ENCODE results near the gene TROAP. TPM values are rescaled to one million over a fixed set of nuclear protein-coding genes. Genes with fewer than 3 reads are reported as not detected.
"Not testable (repeated sequence)": the region's sequence is repeated elsewhere in the genome, so short reads cannot be mapped to it uniquely, and the experiment has no call there.

Gene TROAP
- total RNA-seq, 1 donor from 2014 or later: 46.0 TPM

DNA sequence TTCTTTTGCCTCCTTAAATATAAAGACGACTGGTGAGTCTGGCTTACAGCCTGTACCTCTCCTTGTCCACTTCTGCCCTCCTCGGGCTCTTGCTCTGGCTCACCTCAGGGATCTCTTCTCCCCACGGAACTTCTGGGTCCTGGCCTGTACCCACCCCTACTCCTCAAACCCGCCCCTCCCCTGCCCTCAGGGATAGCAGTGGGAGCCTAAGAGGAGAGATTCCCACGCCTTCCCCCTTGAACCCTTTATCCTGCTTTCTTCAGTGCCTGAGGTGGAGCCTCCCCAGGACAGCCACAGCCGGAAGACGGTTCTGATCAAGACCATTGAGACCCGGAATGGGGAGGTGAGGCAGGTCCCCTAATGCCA, 25.4 kb upstream of the TROAP start:
- no peaks in the 10 kb centered on the region for H3K36me3 Mint-ChIP-seq (ENCODE audit: low read depth)
- intact Hi-C loops (cut with micrococcal nuclease): no loop called here
- peak overlapping the region; percentile 19 for H3K4me3 Mint-ChIP-seq
- H3K4me1 Mint-ChIP-seq (ENCODE audit: low read depth): peaks cover 11% of the 10 kb centered on the region
- no peak overlapping the region for H3K27ac Mint-ChIP-seq
- H3K9me3 Mint-ChIP-seq: no peaks in the 10 kb centered on the region
- H3K27me3 Mint-ChIP-seq (ENCODE audit: insufficient read depth): peaks cover 45% of the 10 kb centered on the region
- DNase-seq (ENCODE audit: low spot score): no peak

DNA sequence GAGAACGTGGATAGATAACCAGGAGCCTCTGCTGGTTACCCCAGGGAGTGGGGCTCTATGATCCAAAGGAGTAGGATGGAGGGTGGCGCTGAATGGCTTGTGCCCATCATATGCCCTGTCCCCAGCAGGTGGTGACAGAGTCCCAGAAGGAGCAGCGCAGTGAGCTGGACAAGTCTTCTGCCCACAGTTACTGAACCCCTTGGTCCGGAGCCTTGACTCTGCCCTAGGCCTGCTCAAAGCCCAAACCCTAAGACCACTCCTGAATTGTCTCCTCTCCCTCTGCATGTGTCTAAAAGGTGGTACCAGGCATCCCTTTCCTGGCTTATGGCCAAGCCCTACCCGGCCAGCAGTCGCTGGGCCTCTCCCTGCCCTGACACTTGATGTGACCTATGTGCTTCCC, 24.9 kb upstream of the TROAP start:
- Mint-ChIP-seq H3K4me3 (peak overlapping the region; percentile 24), H3K36me3 (ENCODE audit: low read depth) (no peaks in the 10 kb centered on the region), H3K9me3 (no peaks in the 10 kb centered on the region), H3K27ac (no peak overlapping the region), H3K4me1 (ENCODE audit: low read depth) (peaks cover 11% of the 10 kb centered on the region), H3K27me3 (ENCODE audit: insufficient read depth) (peaks cover 47% of the 10 kb centered on the region)
- intact Hi-C loops (cut with micrococcal nuclease): no loop called here
- no peak for DNase-seq (ENCODE audit: low spot score)

DNA sequence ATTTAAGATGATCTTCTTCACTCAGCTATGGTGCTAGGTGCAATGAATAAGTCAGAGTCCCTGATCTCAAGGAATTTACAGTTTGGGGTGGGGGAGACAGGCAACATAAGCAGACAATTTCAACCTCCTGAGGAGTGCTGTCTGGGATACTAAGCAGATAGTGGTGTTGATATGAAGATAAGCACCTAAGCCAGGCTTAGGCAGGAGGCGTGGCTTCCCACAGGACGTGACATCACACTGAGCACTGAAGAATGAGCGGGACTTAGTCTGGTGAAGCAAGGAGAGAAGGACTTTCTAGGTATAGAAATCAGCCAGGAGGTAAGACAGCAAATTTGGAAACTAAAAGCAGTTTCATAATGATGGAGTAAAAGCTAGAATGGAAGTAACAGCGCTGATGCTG, 21.3 kb upstream of the TROAP start:
- Mint-ChIP-seq H3K36me3 (ENCODE audit: low read depth) (no peaks in the 10 kb centered on the region), H3K4me3 (no peak overlapping the region)

DNA sequence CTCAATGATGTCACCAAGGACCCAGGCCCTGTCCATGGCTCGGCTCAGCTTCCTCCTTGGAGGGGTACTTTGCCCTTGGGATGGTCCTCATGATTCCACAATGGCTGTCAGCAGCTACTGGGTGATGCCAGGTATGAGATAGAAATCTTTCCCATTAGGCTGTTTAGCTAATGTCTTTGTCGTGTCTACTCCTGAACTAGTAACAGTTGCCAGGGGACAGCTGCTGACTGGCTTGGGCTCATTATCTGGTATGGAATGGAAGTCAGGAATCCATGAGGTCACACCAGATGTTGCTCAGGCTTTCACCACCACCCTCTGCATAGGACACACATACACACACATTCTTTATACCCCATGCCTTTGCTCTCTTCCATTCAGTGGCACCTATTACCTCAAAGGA, 18.9 kb upstream of the TROAP start:
- Mint-ChIP-seq H3K9me3 (no peaks in the 10 kb centered on the region), H3K27me3 (ENCODE audit: insufficient read depth) (peaks cover 28% of the 10 kb centered on the region), H3K27ac (no peak overlapping the region), H3K4me3 (no peak overlapping the region), H3K4me1 (ENCODE audit: low read depth) (peaks cover 6% of the 10 kb centered on the region), H3K36me3 (ENCODE audit: low read depth) (no peaks in the 10 kb centered on the region)
- no peak for DNase-seq (ENCODE audit: low spot score)
- intact Hi-C loops (cut with micrococcal nuclease): no loop called here

More for the DNA sequence above, 21.3 kb upstream of the TROAP start:
- peaks cover 11% of the 10 kb centered on the region for H3K4me1 Mint-ChIP-seq (ENCODE audit: low read depth)
- no peaks in the 10 kb centered on the region for H3K9me3 Mint-ChIP-seq
- no peak for DNase-seq (ENCODE audit: low spot score)
- peak overlapping the region; percentile 26 for H3K27ac Mint-ChIP-seq
- intact Hi-C loops (cut with micrococcal nuclease): no loop called here
- peaks cover 30% of the 10 kb centered on the region for H3K27me3 Mint-ChIP-seq (ENCODE audit: insufficient read depth)

- no peaks in the 10 kb centered on the region for H3K36me3 Mint-ChIP-seq (ENCODE audit: low read depth)
- intact Hi-C loops (cut with micrococcal nuclease): no loop called here
- no peak for DNase-seq (ENCODE audit: low spot score)
- peaks cover 6% of the 10 kb centered on the region for H3K4me1 Mint-ChIP-seq (ENCODE audit: low read depth)
- no peaks in the 10 kb centered on the region for H3K9me3 Mint-ChIP-seq
- no peak overlapping the region for H3K4me3 Mint-ChIP-seq
- no peak overlapping the region for H3K27ac Mint-ChIP-seq
- peaks cover 43% of the 10 kb centered on the region for H3K27me3 Mint-ChIP-seq (ENCODE audit: insufficient read depth)
Measured at GRCh38 chr12:49305762-49306510, 17.1 kb upstream of the TROAP start.

DNA sequence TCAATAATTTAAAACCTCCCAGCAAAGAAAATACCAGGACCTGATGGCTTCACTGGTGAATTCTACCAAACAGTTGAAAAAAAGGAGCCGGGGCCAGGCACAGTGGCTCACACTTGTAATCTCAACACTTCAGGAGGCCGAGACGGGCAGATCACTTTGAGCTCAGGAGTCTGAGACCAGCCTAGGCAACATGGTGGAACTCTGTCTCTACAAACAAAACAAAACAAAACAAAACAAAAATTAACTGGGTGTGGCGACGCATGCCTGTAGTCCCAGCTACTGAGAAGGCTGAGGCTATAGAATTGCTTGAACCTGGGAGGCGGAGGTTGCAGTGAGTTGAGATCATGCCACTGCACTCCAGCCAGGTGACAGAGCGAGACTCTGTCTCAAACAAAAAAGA, 13.7 kb upstream of the TROAP start:
- no peak for DNase-seq (ENCODE audit: low spot score)
- H3K27ac Mint-ChIP-seq: no peak overlapping the region
- no peak overlapping the region for H3K4me3 Mint-ChIP-seq
- H3K27me3 Mint-ChIP-seq (ENCODE audit: insufficient read depth): peaks cover 47% of the 10 kb centered on the region
- no peaks in the 10 kb centered on the region for H3K9me3 Mint-ChIP-seq
- H3K36me3 Mint-ChIP-seq (ENCODE audit: low read depth): no peaks in the 10 kb centered on the region
- intact Hi-C loops (cut with micrococcal nuclease): no loop called here
- H3K4me1 Mint-ChIP-seq (ENCODE audit: low read depth): no peaks in the 10 kb centered on the region

DNA sequence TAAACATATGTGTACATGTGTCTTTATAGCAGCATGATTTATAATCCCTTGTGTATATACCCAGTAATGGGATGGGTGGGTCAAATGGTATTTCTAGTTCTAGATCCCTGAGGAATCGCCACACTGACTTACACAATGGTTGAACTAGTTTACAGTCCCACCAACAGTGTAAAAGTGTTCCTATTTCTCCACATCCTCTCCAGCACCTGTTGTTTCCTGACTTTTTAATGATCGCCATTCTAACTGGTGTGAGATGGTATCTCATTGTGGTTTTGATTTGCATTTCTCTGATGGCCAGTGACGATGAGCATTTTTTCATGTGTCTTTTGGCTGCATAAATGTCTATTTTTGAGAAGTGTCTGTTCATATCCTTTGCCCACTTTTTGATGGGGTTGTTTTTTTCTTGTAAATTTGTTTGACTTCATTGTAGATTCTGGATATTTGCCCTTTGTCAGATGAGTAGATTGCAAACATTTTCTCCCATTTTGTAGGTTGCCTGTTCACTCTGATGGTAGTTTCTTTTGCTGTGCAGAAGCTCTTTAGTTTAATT, 12.5 kb upstream of the TROAP start:
- H3K4me1 Mint-ChIP-seq (ENCODE audit: low read depth); H3K4me3 Mint-ChIP-seq; H3K9me3 Mint-ChIP-seq; DNase-seq (ENCODE audit: low spot score); H3K27ac Mint-ChIP-seq; H3K36me3 Mint-ChIP-seq (ENCODE audit: low read depth); intact Hi-C loops (cut with micrococcal nuclease): not testable (repeated sequence)
- H3K27me3 Mint-ChIP-seq (ENCODE audit: insufficient read depth): peaks cover 47% of the 10 kb centered on the region

DNA sequence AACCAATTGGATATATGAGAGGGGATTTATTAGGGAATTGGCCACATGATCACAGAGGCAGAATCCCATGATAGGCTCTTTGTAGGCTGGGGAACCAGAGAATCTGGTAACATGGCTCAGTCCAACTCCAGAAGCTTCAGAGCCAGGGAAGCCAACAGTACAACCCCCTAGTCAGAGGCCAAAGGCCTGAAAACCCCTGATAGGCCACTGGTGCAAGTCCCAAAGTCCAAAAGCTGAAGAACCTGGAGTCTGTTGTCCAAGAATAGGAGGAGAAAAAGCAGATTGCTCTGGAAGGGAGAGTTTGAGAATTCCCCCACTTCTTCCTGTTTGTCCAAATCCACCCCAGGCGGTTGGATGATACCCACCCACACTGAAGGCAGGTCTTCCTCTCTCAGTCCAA, 8.2 kb upstream of the TROAP start:
- Mint-ChIP-seq H3K27ac (no peak overlapping the region), H3K4me3 (no peak overlapping the region), H3K4me1 (ENCODE audit: low read depth) (no peaks in the 10 kb centered on the region), H3K36me3 (ENCODE audit: low read depth) (no peaks in the 10 kb centered on the region), H3K9me3 (no peaks in the 10 kb centered on the region), H3K27me3 (ENCODE audit: insufficient read depth) (peaks cover 30% of the 10 kb centered on the region)
- intact Hi-C loops (cut with micrococcal nuclease): no loop called here
- DNase-seq (ENCODE audit: low spot score): no peak

GRCh38 chr12:49317118-49317517, 5.9 kb upstream of the TROAP start:
- H3K27ac Mint-ChIP-seq; DNase-seq (ENCODE audit: low spot score); H3K4me3 Mint-ChIP-seq; H3K4me1 Mint-ChIP-seq (ENCODE audit: low read depth); intact Hi-C loops (cut with micrococcal nuclease); H3K36me3 Mint-ChIP-seq (ENCODE audit: low read depth); H3K9me3 Mint-ChIP-seq: not testable (repeated sequence)
- H3K27me3 Mint-ChIP-seq (ENCODE audit: insufficient read depth): peaks cover 14% of the 10 kb centered on the region

- not testable (repeated sequence) for H3K27me3 Mint-ChIP-seq (ENCODE audit: insufficient read depth); DNase-seq (ENCODE audit: low spot score); H3K36me3 Mint-ChIP-seq (ENCODE audit: low read depth); H3K9me3 Mint-ChIP-seq; H3K27ac Mint-ChIP-seq
- intact Hi-C loops (cut with micrococcal nuclease): loop anchor here (5.0 kb wide), 1 partner anchor 258 kb away; the partner anchor contains the start of gene KMT2D
- H3K4me1 Mint-ChIP-seq (ENCODE audit: low read depth): peaks cover 28% of the 10 kb centered on the region
- peak overlapping the region; percentile 65 for H3K4me3 Mint-ChIP-seq
Measured at GRCh38 chr12:49320411-49321103, 2.5 kb upstream of the TROAP start.

- peak overlapping the region; percentile 87 for H3K27ac Mint-ChIP-seq
- intact Hi-C loops (cut with micrococcal nuclease): loop anchor here (1.0 to 5.0 kb wide), 2 partner anchors 192 to 260 kb away; partner anchors contain the start of gene KMT2D
- peaks cover 28% of the 10 kb centered on the region for H3K4me1 Mint-ChIP-seq (ENCODE audit: low read depth)
- no peak for DNase-seq (ENCODE audit: low spot score)
- peak overlapping the region; percentile 96 for H3K4me3 Mint-ChIP-seq
- peaks cover 6% of the 10 kb centered on the region for H3K27me3 Mint-ChIP-seq (ENCODE audit: insufficient read depth)
- H3K9me3 Mint-ChIP-seq: no peaks in the 10 kb centered on the region
- H3K36me3 Mint-ChIP-seq (ENCODE audit: low read depth): peaks cover 16% of the 10 kb centered on the region
Measured at GRCh38 chr12:49322367-49322707, 718 bp upstream of the TROAP start.

DNA sequence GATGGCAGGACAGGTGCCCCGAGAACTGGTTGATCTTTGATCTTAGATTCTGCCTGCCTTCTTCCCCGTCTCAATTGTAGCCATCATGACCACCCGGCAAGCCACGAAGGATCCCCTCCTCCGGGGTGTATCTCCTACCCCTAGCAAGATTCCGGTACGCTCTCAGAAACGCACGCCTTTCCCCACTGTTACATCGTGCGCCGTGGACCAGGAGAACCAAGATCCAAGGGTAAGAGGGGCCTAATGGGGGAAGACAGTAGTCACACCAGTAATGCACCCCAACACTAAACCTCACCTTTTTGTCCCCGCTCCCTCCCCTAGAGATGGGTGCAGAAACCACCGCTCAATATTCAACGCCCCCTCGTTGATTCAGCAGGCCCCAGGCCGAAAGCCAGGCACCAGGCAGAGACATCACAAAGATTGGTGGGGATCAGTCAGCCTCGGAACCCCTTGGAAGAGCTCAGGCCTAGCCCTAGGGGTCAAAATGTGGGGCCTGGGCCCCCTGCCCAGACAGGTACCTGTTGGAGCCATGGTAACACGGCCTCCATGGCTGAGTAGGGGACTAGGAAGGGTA, 556 bp downstream of the TROAP start:
- Mint-ChIP-seq H3K27ac (peak overlapping the region; percentile 94), H3K36me3 (ENCODE audit: low read depth) (peaks cover 23% of the 10 kb centered on the region), H3K27me3 (ENCODE audit: insufficient read depth) (peaks cover 4% of the 10 kb centered on the region), H3K4me3 (peak overlapping the region; percentile 96), H3K4me1 (ENCODE audit: low read depth) (peaks cover 28% of the 10 kb centered on the region), H3K9me3 (no peaks in the 10 kb centered on the region)
- intact Hi-C loops (cut with micrococcal nuclease): loop anchor here (1.0 to 5.0 kb wide), 9 partner anchors 14 to 299 kb away; partner anchors contain the start of genes C1QL4, KMT2D, TUBA1A and TUBA1C
- no peak for DNase-seq (ENCODE audit: low spot score)

- Mint-ChIP-seq H3K4me3 (no peak overlapping the region), H3K36me3 (ENCODE audit: low read depth) (peaks cover 28% of the 10 kb centered on the region), H3K27ac (no peak overlapping the region), H3K9me3 (no peaks in the 10 kb centered on the region), H3K4me1 (ENCODE audit: low read depth) (peaks cover 28% of the 10 kb centered on the region), H3K27me3 (ENCODE audit: insufficient read depth) (no peaks in the 10 kb centered on the region)
- no peak for DNase-seq (ENCODE audit: low spot score)
- intact Hi-C loops (cut with micrococcal nuclease): no loop called here
Measured at GRCh38 chr12:49325606-49326005, 2.6 kb downstream of the TROAP start.

Measured in activated T-helper 1 cell treated with anti-CD3 and anti-CD28 coated beads, Interleukin-12 subunit alpha, Interleukin-12 subunit beta, Interleukin-2, Interleukin-4 antibody, amounts not matched to agents 30 ng/mL and 10 ng/mL and 1 ng/mL, durations not matched to agents 14 hours and 24 hours and 36 hours (primary cell).